HG02943 (cell line): ENCODE data around the gene MYBPC3.
A peak's percentile ranks its signal among the peaks of the same experiment; 100 is the strongest.

Experiments
- ATAC-seq: cut with Tn5 transposase; IDR thresholded peaks from one replicate; pipeline ENCODE4 v1.9.1; 2021; ENCODE audit warnings: mild to moderate bottlenecking, low read depth, moderate library complexity; ENCODE audit not compliant: unreplicated experiment

MYBPC3 gene

GRCh38 chr11:47387944-47388696 lies 35.6 kb upstream of the MYBPC3 start:
- no peak for ATAC-seq

- ATAC-seq: no peak
Observed at GRCh38 chr11:47384498-47384897, 32.0 kb upstream of the MYBPC3 start.

- ATAC-seq: no peak
Observed at GRCh38 chr11:47383071-47383470, 30.6 kb upstream of the MYBPC3 start.

- no peak for ATAC-seq
Observed at GRCh38 chr11:47380078-47380477, 27.6 kb upstream of the MYBPC3 start.

- no peak for ATAC-seq
Observed at GRCh38 chr11:47379317-47379716, 26.8 kb upstream of the MYBPC3 start.

- ATAC-seq: peak; percentile 16
Observed at GRCh38 chr11:47378836-47379170, 26.3 kb upstream of the MYBPC3 start.

- peak; percentile 86 for ATAC-seq
Observed at GRCh38 chr11:47378010-47378835, 25.7 kb upstream of the MYBPC3 start, which contains the start of gene SPI1. SPI1 (minus strand) TSS chr11:47378547; CDS start chr11:47378353, 194 bp downstream.

GRCh38 chr11:47377571-47378009 lies 25.1 kb upstream of the MYBPC3 start:
- no peak for ATAC-seq

GRCh38 chr11:47376525-47377371 lies 24.2 kb upstream of the MYBPC3 start:
- no peak for ATAC-seq

- ATAC-seq: no peak
Observed at GRCh38 chr11:47376107-47376524, 23.6 kb upstream of the MYBPC3 start.

- no peak for ATAC-seq
Observed at GRCh38 chr11:47375546-47376085, 23.1 kb upstream of the MYBPC3 start.

GRCh38 chr11:47375020-47375419 lies 22.5 kb upstream of the MYBPC3 start:
- ATAC-seq: no peak

- no peak for ATAC-seq
Observed at GRCh38 chr11:47374720-47375019, 22.2 kb upstream of the MYBPC3 start.

- ATAC-seq: no peak
Observed at GRCh38 chr11:47373876-47374719, 21.6 kb upstream of the MYBPC3 start.

GRCh38 chr11:47372422-47372821 lies 19.9 kb upstream of the MYBPC3 start:
- no peak for ATAC-seq

GRCh38 chr11:47369676-47370075 lies 17.2 kb upstream of the MYBPC3 start:
- no peak for ATAC-seq

- no peak for ATAC-seq
Observed at GRCh38 chr11:47366020-47366490, 13.6 kb upstream of the MYBPC3 start.

GRCh38 chr11:47361419-47361818 lies 8.9 kb upstream of the MYBPC3 start:
- ATAC-seq: no peak

GRCh38 chr11:47360341-47360740 lies 7.8 kb upstream of the MYBPC3 start:
- ATAC-seq: no peak

- no peak for ATAC-seq
Observed at GRCh38 chr11:47359586-47359985, 7.1 kb upstream of the MYBPC3 start.
